Limb (tissue), 2 donors: ENCODE data around the gene TRIM8.
A peak's percentile ranks its signal among the peaks of the same experiment; 100 is the strongest.
"Not testable (repeated sequence)": the region's sequence is repeated elsewhere in the genome, so short reads cannot be mapped to it uniquely, and the experiment has no call there.

Experiments
- DNase-seq, 2 donors: peaks; one replicate each; pipeline ENCODE4 v3.0.0-alpha.2; 2016; ENCODE audit errors: extremely low spot score in 2 of 2

The TRIM8 gene

DNA sequence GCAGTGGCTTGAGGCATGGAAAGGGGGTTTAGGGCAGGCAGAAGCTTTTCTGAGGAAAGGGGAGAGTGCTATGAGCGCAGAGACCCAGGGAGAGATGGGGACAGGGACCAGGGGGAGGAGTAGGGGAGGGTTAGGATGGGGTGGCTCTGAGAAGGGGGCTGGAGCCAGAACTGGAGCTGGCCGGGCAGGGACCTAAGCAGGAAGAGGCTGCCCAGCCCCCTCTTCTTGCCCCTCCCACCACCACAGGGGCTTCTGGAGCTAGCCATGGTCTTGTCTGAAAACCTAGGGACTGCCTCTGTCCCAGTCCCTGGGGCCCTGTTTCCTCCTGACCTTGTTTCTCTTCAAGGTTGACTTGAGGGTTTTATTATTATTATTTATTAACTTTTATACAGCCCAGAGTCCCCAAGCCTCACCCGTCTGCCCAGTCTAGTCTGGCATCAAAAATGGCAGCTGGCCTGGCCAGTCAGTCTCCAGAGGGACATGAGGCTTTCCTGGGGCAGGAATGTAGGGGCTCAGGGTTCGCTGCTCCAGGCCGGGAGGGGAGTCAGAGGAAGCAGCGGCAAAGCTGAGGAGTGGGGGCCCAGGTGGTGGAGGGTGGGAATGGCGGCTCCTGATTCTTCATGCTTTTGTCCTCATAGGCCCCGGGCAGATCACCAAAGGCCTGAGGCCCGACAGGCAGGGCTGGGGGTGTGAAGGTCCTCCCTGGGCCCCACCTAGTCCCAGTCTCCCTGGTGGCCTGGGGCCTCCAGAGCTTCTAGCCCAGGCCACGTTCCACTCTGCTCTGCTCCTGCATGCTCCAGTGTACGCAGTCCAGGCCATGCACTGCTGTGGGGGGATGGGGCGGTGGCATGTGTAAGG lies 5.7 kb downstream of the TRIM8 start:
- no peak for DNase-seq

GRCh38 chr10:102650655-102651454 lies 6.6 kb downstream of the TRIM8 start:
- no peak for DNase-seq

DNA sequence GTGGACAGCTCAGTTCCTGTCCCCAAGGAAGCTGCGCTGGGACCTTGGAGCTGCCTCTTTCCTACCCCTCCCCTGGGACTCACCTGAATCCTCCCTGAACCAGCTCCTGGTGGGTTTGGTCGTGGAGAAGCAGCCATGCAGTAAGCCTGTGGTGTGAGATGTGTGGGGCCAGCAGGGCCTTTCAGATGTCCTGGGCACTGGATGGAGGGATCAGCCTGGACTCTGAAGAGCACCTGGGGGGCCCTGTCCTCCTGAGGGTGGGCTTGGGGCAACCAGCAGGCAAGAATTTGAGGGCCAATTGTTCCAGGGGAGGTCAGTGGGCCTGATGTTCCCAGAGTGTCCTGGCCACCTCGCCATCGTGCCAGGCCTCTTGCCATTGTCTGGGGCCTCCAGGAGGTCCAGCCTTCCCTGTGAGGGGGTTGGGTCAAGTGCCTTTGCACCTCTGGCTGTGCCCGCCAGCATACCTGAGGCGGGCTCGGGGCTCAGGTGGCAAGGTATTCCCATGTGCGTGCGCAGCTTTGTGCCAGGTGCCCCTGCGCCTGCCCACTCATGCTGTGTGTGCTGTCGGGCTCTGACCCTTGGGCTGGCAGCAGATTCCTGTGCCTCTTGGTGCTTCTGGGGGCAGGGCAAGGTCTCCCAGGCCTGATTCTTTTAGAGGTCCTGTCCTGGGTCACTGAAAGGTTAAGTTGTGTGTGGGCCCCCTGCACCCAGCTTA lies 7.3 kb downstream of the TRIM8 start:
- no peak for DNase-seq

DNA sequence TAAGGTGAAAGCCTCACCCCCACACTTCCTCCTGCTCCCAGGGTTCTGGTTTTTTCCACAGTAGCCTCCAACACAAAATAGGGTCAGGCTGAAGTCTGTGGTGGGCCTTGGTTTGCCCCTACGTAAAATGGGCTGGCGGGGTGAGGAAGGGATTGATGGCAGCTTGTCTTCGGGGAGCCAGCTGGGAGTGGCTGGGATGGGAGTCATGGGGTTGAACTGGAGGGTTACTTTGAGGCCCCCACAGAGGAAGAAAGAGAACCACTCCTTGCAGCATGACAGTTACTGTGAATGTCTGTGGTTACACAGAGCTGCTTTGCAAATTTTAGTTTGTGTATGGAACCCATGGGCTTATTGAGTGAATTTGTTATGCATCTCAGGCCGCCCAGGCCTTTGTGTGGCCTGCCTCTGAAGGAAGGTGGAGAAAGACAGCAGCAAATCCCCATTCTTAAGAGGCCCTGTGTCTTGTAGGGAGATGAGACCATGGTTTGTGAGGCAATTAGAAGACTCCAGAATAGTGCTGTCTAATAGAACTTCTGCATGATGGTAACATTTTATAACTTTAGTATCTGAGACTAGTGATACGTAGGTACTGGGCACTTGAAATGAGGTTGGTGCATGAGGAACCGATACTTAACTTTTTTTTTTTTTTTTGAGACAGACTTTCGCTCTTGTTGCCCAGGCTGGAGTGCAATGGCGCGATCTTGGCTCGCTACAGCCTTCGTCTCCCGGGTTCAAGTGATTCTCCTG lies 8.1 kb downstream of the TRIM8 start:
- DNase-seq: no peak

- no peak for DNase-seq
Observed at GRCh38 chr10:102653060-102653459, 8.8 kb downstream of the TRIM8 start.

GRCh38 chr10:102654566-102654965 lies 10.3 kb downstream of the TRIM8 start:
- DNase-seq: no peak

- DNase-seq: no peak
Observed at GRCh38 chr10:102654969-102655368, 10.7 kb downstream of the TRIM8 start.

DNA sequence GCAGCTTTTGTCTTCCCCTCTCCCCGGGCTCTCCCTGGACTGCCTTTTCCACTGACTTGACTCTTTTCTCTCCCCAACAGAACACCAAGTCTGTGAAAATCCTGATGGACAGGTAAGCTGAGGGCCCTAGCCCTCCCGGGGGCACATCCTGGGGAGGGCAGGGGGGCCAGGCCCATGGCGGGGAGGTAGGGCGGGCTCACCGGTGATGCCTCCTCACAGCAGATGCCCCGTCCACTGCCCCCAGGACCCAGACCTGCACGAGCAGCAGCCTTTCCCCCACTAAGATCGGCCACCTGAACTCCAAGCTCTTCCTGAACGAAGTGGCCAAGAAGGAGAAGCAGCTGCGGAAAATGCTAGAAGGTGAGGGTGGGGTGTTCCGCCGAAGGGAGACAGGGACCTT lies 11.7 kb downstream of the TRIM8 start:
- no peak for DNase-seq

DNA sequence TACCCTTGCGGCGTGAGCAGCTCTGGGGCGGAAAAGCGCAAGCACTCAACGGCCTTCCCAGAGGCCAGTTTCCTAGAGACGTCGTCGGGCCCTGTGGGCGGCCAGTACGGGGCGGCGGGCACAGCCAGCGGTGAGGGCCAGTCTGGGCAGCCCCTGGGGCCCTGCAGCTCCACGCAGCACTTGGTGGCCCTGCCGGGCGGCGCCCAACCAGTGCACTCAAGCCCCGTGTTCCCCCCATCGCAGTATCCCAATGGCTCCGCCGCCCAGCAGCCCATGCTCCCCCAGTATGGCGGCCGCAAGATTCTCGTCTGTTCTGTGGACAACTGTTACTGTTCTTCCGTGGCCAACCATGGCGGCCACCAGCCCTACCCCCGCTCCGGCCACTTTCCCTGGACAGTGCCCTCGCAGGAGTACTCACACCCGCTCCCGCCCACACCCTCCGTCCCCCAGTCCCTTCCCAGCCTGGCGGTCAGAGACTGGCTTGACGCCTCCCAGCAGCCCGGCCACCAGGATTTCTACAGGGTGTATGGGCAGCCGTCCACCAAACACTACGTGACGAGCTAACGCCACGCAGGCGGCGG lies 12.6 kb downstream of the TRIM8 start:
- DNase-seq: peak in 1 of 2 donors; percentile 28

- DNase-seq: no peak
Observed at GRCh38 chr10:102657451-102657850, 13.2 kb downstream of the TRIM8 start.

- no peak for DNase-seq
Observed at GRCh38 chr10:102657984-102658724, 13.9 kb downstream of the TRIM8 start.

- no peak for DNase-seq
Observed at GRCh38 chr10:102658802-102659201, 14.5 kb downstream of the TRIM8 start.

GRCh38 chr10:102660888-102661657 lies 16.8 kb downstream of the TRIM8 start:
- DNase-seq: peak; percentile 83 to 84

DNA sequence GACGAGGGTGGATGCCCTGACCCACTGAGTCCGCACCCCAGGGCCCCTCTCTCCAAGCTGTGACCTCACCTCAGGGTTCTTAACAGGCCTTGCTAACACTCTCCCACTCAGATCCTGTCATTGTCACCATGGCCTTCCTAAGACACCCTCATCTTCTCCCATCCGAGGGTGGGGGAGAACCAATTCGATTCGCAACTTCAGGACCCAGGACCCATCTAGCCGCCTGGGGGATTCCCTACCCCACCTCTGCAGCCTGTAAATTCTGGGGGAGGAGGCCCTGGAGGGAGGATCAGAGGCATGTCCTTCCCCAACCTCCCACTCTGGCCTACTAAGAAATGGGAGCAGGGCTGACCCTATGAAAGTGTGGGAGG lies 17.4 kb downstream of the TRIM8 start:
- DNase-seq: no peak

DNA sequence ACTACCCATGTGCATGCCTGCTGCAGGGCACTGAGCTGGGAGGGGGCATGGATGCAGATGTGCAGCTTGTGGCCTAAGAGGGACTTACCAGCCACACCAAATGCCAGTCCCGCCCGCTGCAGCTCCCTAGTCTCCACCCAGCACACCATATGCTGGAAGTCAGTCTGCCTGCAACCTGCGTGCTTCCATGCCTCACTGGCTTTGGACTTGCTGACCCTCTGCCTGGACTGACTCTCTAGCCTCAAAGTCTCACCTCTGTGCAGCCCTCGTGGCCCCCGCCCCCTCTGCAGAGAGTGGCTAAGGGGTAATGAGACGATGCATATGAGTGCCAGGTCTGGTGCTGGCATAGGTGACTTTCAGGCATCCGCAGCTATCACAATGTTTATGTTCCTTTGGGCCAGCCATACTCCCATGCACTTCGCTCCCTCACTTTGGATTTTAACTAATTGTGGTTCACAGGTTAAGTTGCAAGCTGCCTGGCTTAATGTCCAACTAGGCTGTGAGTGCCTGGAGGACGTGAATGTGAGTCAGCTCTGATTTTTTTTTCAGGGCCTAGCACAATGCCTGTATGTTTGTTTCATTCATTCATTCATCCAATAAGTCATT lies 21.7 kb downstream of the TRIM8 start:
- DNase-seq: no peak

DNA sequence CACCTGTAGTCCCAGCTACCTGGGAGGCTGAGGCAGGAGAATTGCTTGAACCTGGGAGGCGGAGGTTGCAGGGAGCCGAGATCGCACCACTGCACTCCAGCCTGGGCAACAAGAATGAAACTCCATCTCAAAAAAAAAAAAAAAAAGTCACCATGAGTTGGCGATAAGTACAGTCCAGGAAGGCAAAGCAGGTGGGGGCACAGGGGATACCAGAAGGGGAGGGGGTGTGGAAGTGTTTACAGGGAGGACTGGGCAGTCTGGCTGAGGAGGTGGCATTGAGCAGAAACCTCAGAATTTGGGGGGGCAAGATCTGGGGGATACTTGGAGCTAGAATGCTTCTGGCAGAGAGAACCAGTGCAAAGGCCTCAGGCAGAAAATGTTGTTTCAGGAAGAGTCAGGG lies 23.1 kb downstream of the TRIM8 start:
- not testable (repeated sequence) for DNase-seq

GRCh38 chr10:102668326-102669107 lies 24.2 kb downstream of the TRIM8 start:
- peak in 1 of 2 donors; percentile 37 for DNase-seq
